Endothelial cell of umbilical vein (primary cell): ENCODE measurements around the gene CRTC1. TPM values are rescaled to one million over a fixed set of nuclear protein-coding genes. Genes with fewer than 3 reads are reported as not detected.

ENCODE experiments used
- BruUV-seq: library from RNA; stranded (reverse); fragments of 400-500 nt; replicated peaks from 2 replicates; lab custom pipeline; 2021; lab: Mats Ljungman, UMichigan
- CTCF ChIA-PET: fragments of 300-600, 350-600 bp; sonication (Branson Sonifier 250); formaldehyde crosslinking; loops from one replicate; lab custom pipeline; 2021; ENCODE audit warnings: antibody characterized with exemption, inconsistent platforms; lab: Charles Lee
- POLR2A ChIA-PET: fragments of 300-600, 350-600 bp; sonication (Branson Sonifier 250); formaldehyde crosslinking; loops from one replicate; lab custom pipeline; 2021; ENCODE audit warnings: antibody characterized with exemption, inconsistent platforms; lab: Charles Lee
- DNase-seq: peaks from one replicate; pipeline ENCODE4 v3.0.0-alpha.2; 2011; ENCODE audit warnings: low read depth, low spot score
- FAIRE-seq: peaks from 2 replicates; lab custom pipeline; 2011; peaks lifted over from hg19 to GRCh38; lab: Jason Lieb, UNC
- H2AFZ ChIP-seq: 2 replicates; pipeline ENCODE4 v1.6.0; 2012; ENCODE audit warnings: low read depth, low read length, control low read depth, inconsistent platforms
- H3K27ac ChIP-seq: 2 replicates; pipeline ENCODE4 v1.5.1; 2011; ENCODE audit warnings: low read depth, mild to moderate bottlenecking, control low read depth, low read length, moderate library complexity; ENCODE audit not compliant: insufficient read depth
- H3K27me3 ChIP-seq, 2 experiments: 2 replicates each; pipeline versions ENCODE4 v1.6.0 to v1.6.1; 2011; ENCODE audit warnings: low read length in 2 of 2, mixed read lengths in 1 of 2; ENCODE audit not compliant: control insufficient read depth in 2 of 2, insufficient read depth in 2 of 2
- H3K36me3 ChIP-seq, 2 experiments: 2 replicates in 1 of 2; 3 replicates in 1 of 2; pipeline ENCODE4 v1.5.1; 2011; ENCODE audit warnings: low read length in 2 of 2, mild to moderate bottlenecking in 1 of 2, moderate library complexity in 1 of 2; ENCODE audit not compliant: control insufficient read depth in 2 of 2, insufficient read depth in 2 of 2; ENCODE audit errors: extremely low read depth in 1 of 2
- H3K4me1 ChIP-seq: 3 replicates; pipeline ENCODE4 v1.5.1; 2011; ENCODE audit warnings: mild to moderate bottlenecking, low read length; ENCODE audit not compliant: control insufficient read depth, insufficient read depth; ENCODE audit errors: extremely low read depth
- H3K4me2 ChIP-seq: 2 replicates; pipeline ENCODE4 v1.6.1; 2011; ENCODE audit warnings: low read length, control low read depth, mixed read lengths; ENCODE audit not compliant: insufficient read depth
- H3K4me3 ChIP-seq, 3 experiments: fragments of 200-600 bp in 1 of 3; sonication (generic), shearing (Covaris generic) in 1 of 3; replicated peaks in 1 of 3; 2 replicates each; pipeline ENCODE4 v1.5.1; 2011 to 2016; ENCODE audit warnings: control low read depth in 3 of 3, low read length in 3 of 3, mild to moderate bottlenecking in 2 of 3, inconsistent platforms in 1 of 3, low read depth in 1 of 3, moderate library complexity in 1 of 3; ENCODE audit not compliant: insufficient read depth in 1 of 3
- H3K79me2 ChIP-seq: 2 replicates; pipeline ENCODE4 v1.6.0; 2012; ENCODE audit warnings: low read length, inconsistent platforms; ENCODE audit not compliant: control insufficient read depth, insufficient read depth
- H3K9ac ChIP-seq: replicated peaks from 2 replicates; pipeline ENCODE3; 2011; ENCODE audit warnings: low read length, control low read depth; ENCODE audit not compliant: insufficient read depth; ENCODE audit errors: extremely low read depth
- H3K9me1 ChIP-seq: replicated peaks from 3 replicates; pipeline ENCODE4 v1.6.0; 2011; ENCODE audit warnings: mild to moderate bottlenecking, low read length; ENCODE audit not compliant: control insufficient read depth, insufficient read depth; ENCODE audit errors: extremely low read depth
- H3K9me3 ChIP-seq: replicated peaks from 2 replicates; pipeline ENCODE4 v1.5.1; 2012; ENCODE audit warnings: low read length, inconsistent platforms; ENCODE audit not compliant: control insufficient read depth, insufficient read depth
- H4K20me1 ChIP-seq: replicated peaks from 2 replicates; pipeline ENCODE3; 2011; ENCODE audit warnings: mild to moderate bottlenecking, low read length; ENCODE audit not compliant: control insufficient read depth, insufficient read depth; ENCODE audit errors: extremely low read depth
- CTCF ChIP-seq, 2 donors: IDR thresholded peaks; 1 replicate in 1 of 2; 2 replicates in 1 of 2; pipeline ENCODE4 v1.5.1; 2011; ENCODE audit warnings: low read length in 2 of 2, mild to moderate bottlenecking in 2 of 2, moderate library complexity in 2 of 2, control low read depth in 1 of 2, inconsistent platforms in 1 of 2, low read depth in 1 of 2; ENCODE audit not compliant: insufficient read depth in 1 of 2; ENCODE audit errors: extremely low read depth in 1 of 2
- EZH2 ChIP-seq: IDR thresholded peaks from 2 replicates; pipeline ENCODE4 v1.6.1; 2012; ENCODE audit warnings: borderline replicate concordance, low read depth, mild to moderate bottlenecking, moderate library complexity, low read length, inconsistent platforms; ENCODE audit not compliant: severe bottlenecking
- FOS ChIP-seq: IDR thresholded peaks from 2 replicates; pipeline ENCODE4 v1.6.1; 2011; ENCODE audit warnings: mild to moderate bottlenecking, low read length, moderate library complexity, borderline replicate concordance; ENCODE audit not compliant: insufficient read depth
- GATA2 ChIP-seq: IDR thresholded peaks from 2 replicates; pipeline ENCODE4 v1.7.0; 2011; ENCODE audit warnings: low read depth, mild to moderate bottlenecking, moderate library complexity, mixed read lengths, low read length; ENCODE audit not compliant: insufficient read length, insufficient read depth
- JUN ChIP-seq: IDR thresholded peaks from 2 replicates; pipeline ENCODE4 v1.6.1; 2011; ENCODE audit warnings: borderline replicate concordance, low read depth; ENCODE audit not compliant: insufficient read length, insufficient read depth
- MAX ChIP-seq: IDR thresholded peaks from 2 replicates; pipeline ENCODE4 v1.6.1; 2011; ENCODE audit not compliant: insufficient read depth, insufficient read length
- MYC ChIP-seq: IDR thresholded peaks from one replicate; pipeline ENCODE4 v1.6.1; 2011; ENCODE audit warnings: mild to moderate bottlenecking, low read depth, low read length
- POLR2A ChIP-seq: IDR thresholded peaks from 2 replicates; pipeline ENCODE4 v1.6.1; 2012; ENCODE audit warnings: low read depth, mild to moderate bottlenecking, control low read depth, low read length
- POLR2AphosphoS5 ChIP-seq: IDR thresholded peaks from 2 replicates; pipeline ENCODE4 v1.6.1; 2012; ENCODE audit warnings: low read depth, mild to moderate bottlenecking, control low read depth, low read length, moderate library complexity; ENCODE audit not compliant: insufficient read depth
- dilution Hi-C: fragments of 300-500 bp; cut with MboI; formaldehyde crosslinking; loops from one replicate; pipeline ENCODE4 v1.15.0; 2019; ENCODE audit warnings: low sequenced_read_pairs; ENCODE audit not compliant: extremely low pct_ligation_motif_present
- intact Hi-C: fragments of 100-400 bp; cut with micrococcal nuclease; formaldehyde crosslinking; loops from one replicate; pipeline ENCODE4 v1.10.0; 2022
- polyA plus RNA-seq, 4 experiments: library from polyadenylated mRNA; depleted of rRNA in 3 of 4; stranded (reverse) in 3 of 4; unstranded in 1 of 4; fragments of >200 nt; gene quantifications; 2 replicates each; pipeline versions ENCODE4 v1.2.1 to v1.2.3, GENCODE V29; 2011 to 2012; ENCODE audit warnings: missing spikeins in 1 of 4
- total RNA-seq: library from RNA; stranded (reverse); gene quantifications from 2 replicates; pipeline ENCODE4 v1.2.3, GENCODE V29; 2021

Gene CRTC1
- total and polyA plus RNA-seq, 2 donors (not counting 3 experiments of a cell fraction or from before 2014, with no cell fraction given), result 4.2 to 11.4 TPM

DNA sequence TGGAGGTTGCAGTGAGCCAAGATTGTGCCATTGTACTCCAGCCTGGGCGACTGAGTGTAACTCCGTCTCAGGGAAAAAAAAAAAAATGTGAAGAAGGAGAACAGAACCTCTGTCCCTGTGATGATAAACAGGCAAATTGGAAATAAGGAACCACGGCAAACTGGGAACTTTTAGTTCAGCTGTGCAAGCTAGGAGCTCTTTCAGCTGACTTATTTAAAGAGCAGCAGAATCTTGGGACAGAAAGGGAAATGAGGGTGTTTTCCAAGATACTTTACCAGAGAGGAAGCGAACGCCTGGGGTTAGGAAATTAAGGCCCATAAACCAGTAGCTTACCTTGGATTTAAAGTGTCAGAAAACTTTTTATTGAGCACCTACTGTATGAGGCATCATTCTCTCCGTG lies 145.3 kb downstream of the CRTC1 start:
- no peak overlapping the region for H2AFZ ChIP-seq
- H4K20me1 ChIP-seq, result no peaks in the 10 kb centered on the region
- H3K9me1 ChIP-seq, result no peaks in the 10 kb centered on the region
- H3K27ac ChIP-seq, result no peak overlapping the region
- POLR2A ChIA-PET, result interaction anchor here (0.6 kb wide), 2 partner anchors 18 to 20 kb away, joined by 3 to 4 read pairs; no protein-coding TSS in a partner anchor
- DNase-seq, result no peak
- no peak overlapping the region for H3K4me3 ChIP-seq
- H3K4me2 ChIP-seq, result no peak overlapping the region
- H3K9ac ChIP-seq, result no peak overlapping the region
- no peaks in the 10 kb centered on the region for H3K9me3 ChIP-seq
- intact Hi-C loops (no loop called here), dilution Hi-C loops (no loop called here)
- peaks cover 20% of the 10 kb centered on the region for H3K79me2 ChIP-seq
- FAIRE-seq, result no peak
- CTCF ChIA-PET, result interaction anchor here (0.7 to 1.4 kb wide), 3 partner anchors 11 to 31 kb away, joined by 3 to 4 read pairs (median 3); no protein-coding TSS in a partner anchor
- peaks cover 8% of the 10 kb centered on the region for H3K4me1 ChIP-seq
- peaks cover 2 to 4% of the 10 kb centered on the region in 2 experiments for H3K27me3 ChIP-seq
- BruUV-seq, result no TSS peak
- no peak for TF ChIP-seq FOS
- no peak for TF ChIP-seq JUN
- no peak for TF ChIP-seq GATA2
- no peak for TF ChIP-seq POLR2A
- TF ChIP-seq EZH2, result no peak
- no peak for TF ChIP-seq MYC
- no peak for TF ChIP-seq CTCF (IDR thresholded peaks at IDR 0.05; ENCODE audit: extremely low read depth in 1 of 2, insufficient read depth in 1 of 2, low read depth in 1 of 2, low read length in 2 of 2)
- TF ChIP-seq MAX, result no peak
- no peak for TF ChIP-seq POLR2AphosphoS5
- no peaks in the 10 kb centered on the region for H3K36me3 ChIP-seq
